Measurements from ENCODE around the gene ARID3C. TPM values are rescaled to one million over a fixed set of nuclear protein-coding genes. Genes with fewer than 3 reads are reported as not detected.
A peak's percentile ranks its signal among the peaks of the same experiment; 100 is the strongest.

The ARID3C gene
- total and polyA plus RNA-seq, 2 of the 8 experiments (the other 6 are each of a cell fraction or from before 2014, with no cell fraction given): 0.08 TPM; not detected in 1

- peak overlapping the region; percentile 60; the same call in 1 of the 2 replicates for H2BK5ac ChIP-seq (ENCODE audit: low read depth, low read length)
- H3K4me3 ChIP-seq (ENCODE audit: extremely low read depth in 1 of 4, insufficient read depth in 2 of 4, low read depth in 3 of 4, low read length in 4 of 4): peak overlapping the region; percentile 24 to 55 (median 44); a peak in 5 of 8 replicates
- peaks cover 0 to 5% of the 10 kb centered on the region in 2 experiments for H4K20me1 ChIP-seq (replicated peaks in 1 of 2; ENCODE audit: control insufficient read depth in 1 of 2, insufficient read depth in 2 of 2, low read length in 2 of 2)
- TF ChIP-seq CHD1 (IDR thresholded peaks at IDR 0.05; ENCODE audit: low read depth, low read length) (no peak), EZH2 (IDR thresholded peaks at IDR 0.05; ENCODE audit: low read depth, low read length, severe bottlenecking) (peak; percentile 59), RNF2 (IDR thresholded peaks at IDR 0.05; ENCODE audit: borderline replicate concordance, low read depth, low read length, missing control alignments, poor library complexity, severe bottlenecking) (peak; percentile 36), SUZ12 (IDR thresholded peaks at IDR 0.05; ENCODE audit: low read length) (peak; percentile 54; the same call in 1 of the 2 replicates)
- H2BK12ac ChIP-seq (ENCODE audit: low read depth, low read length): peak overlapping the region; percentile 96; the same call in 1 of the 2 replicates
- H3K14ac ChIP-seq (ENCODE audit: insufficient read length): no peak overlapping the region
- H3K4me2 ChIP-seq (ENCODE audit: insufficient read depth in 1 of 2, low read depth in 2 of 2, low read length in 2 of 2): peak overlapping the region; percentile 84
- no peaks in the 10 kb centered on the region for H3K79me2 ChIP-seq (ENCODE audit: control insufficient read depth in 1 of 2, insufficient read depth in 2 of 2, low read length in 2 of 2)
- H3K23ac ChIP-seq (ENCODE audit: insufficient read length): no peak overlapping the region
- no peak overlapping the region for H3K27ac ChIP-seq (ENCODE audit: low read depth, low read length)
- H2AFZ ChIP-seq (ENCODE audit: low read length): no peak overlapping the region; the same call in 1 of the 2 replicates
- H3K56ac ChIP-seq (replicated peaks; ENCODE audit: insufficient read length, low read depth, low read length): no peak overlapping the region
- ChIA-PET CTCF (ENCODE audit: partially characterized antibody) (interaction anchor here (0.9 to 13.8 kb wide), 15 partner anchors 9 to 175 kb away, joined by 3 to 241 read pairs (median 5); partner anchors contain the start of gene CNTFR), POLR2A (ENCODE audit: partially characterized antibody) (interaction anchor here (1.2 to 5.6 kb wide), 6 partner anchors 9 to 58 kb away, joined by 3 to 36 read pairs (median 9); partner anchors contain the start of genes CNTFR and SIGMAR1)
- peaks cover 12 to 41% (median 28%) of the 10 kb centered on the region in 4 experiments for H3K4me1 ChIP-seq (replicated peaks in 1 of 4; ENCODE audit: control insufficient read depth in 3 of 4, insufficient read depth in 4 of 4, low read length in 3 of 4)
- no peaks in the 10 kb centered on the region for H3K36me3 ChIP-seq (ENCODE audit: control insufficient read depth in 2 of 4, insufficient read depth in 4 of 4, low read length in 3 of 4)
- peak overlapping the region; percentile 88; the same call in 1 of the 2 replicates for H2BK15ac ChIP-seq (ENCODE audit: low read length)
- no peak overlapping the region for H4K91ac ChIP-seq (replicated peaks; ENCODE audit: insufficient read length, low read length)
- H3K18ac ChIP-seq (ENCODE audit: extremely low read depth, low read length): 0 out of 2 replicates have a peak overlapping the region, but pooled peaks have one; percentile 71
- FAIRE-seq (no peak), DNase-seq (ENCODE audit: low read depth in 1 of 2, low spot score in 2 of 2) (no peak)
- H3K4ac ChIP-seq (replicated peaks; ENCODE audit: insufficient read length, low read depth, low read length): no peak overlapping the region
- H2BK20ac ChIP-seq (ENCODE audit: low read length): 0 out of 2 replicates have a peak overlapping the region, but pooled peaks have one; percentile 48
- no peaks in the 10 kb centered on the region for H3K9me3 ChIP-seq (ENCODE audit: insufficient read depth in 2 of 2, low read depth in 1 of 2, low read length in 1 of 2)
- no peak overlapping the region for H4K8ac ChIP-seq (ENCODE audit: extremely low read depth, insufficient read depth, low read length)
- no peak overlapping the region for H3K9ac ChIP-seq (replicated peaks in 1 of 4; ENCODE audit: extremely low read depth in 1 of 4, low read depth in 3 of 4, low read length in 3 of 4)
- H2AK5ac ChIP-seq (ENCODE audit: low read depth, low read length): peak overlapping the region; percentile 75; the same call in 1 of the 2 replicates
- no peaks in the 10 kb centered on the region for H3K79me1 ChIP-seq (ENCODE audit: low read depth, low read length)
- H2BK120ac ChIP-seq (replicated peaks; ENCODE audit: low read depth, low read length): no peak overlapping the region
- H3K23me2 ChIP-seq (ENCODE audit: low read depth, low read length): peaks cover 19% of the 10 kb centered on the region; the same call in 1 of the 2 replicates
- H3K27me3 ChIP-seq (replicated peaks in 1 of 4; ENCODE audit: control insufficient read depth in 3 of 4, extremely low read depth in 1 of 4, insufficient read depth in 3 of 4, low read length in 3 of 4): peaks cover 21 to 89% (median 72%) of the 10 kb centered on the region in 4 experiments
- WGBS, 2 experiments (ENCODE audit: extremely low coverage in 1 of 2, insufficient coverage in 1 of 2, insufficient read length in 1 of 2, insufficient replicate concordance in 2 of 2, low coverage in 1 of 2, low lambda C conversion rate in 2 of 2, missing lambda C conversion rate in 1 of 2): 17% methylated on average over 4 of the region's 17 CpGs; no CpG with 5 or more reads in 1 of the 2 experiments
- no peak overlapping the region for H4K5ac ChIP-seq (ENCODE audit: insufficient read length, low read depth, low read length)
Observed at GRCh38 chr9:34579104-34579807, 49.6 kb downstream of the ARID3C start.
